Fibroblast of villous mesenchyme (primary cell): ENCODE results near the gene CYP21A2. TPM values are rescaled to one million over a fixed set of nuclear protein-coding genes. Genes with fewer than 3 reads are reported as not detected.

ENCODE experiments used
- DNase-seq: peaks from one replicate; pipeline ENCODE4 v3.0.0-alpha.2; 2010; ENCODE audit warnings: low read depth
- H3K4me3 ChIP-seq: 2 replicates; pipeline ENCODE4 v1.5.1; 2011; ENCODE audit warnings: low read depth, mild to moderate bottlenecking, low read length
- total RNA-seq: library from RNA; depleted of rRNA; stranded (reverse); fragments of >200 nt; gene quantifications from 2 replicates; pipeline ENCODE4 v1.2.3, GENCODE V29; 2012
- TF ChIP-seq, protein P1 (sequence below): IDR thresholded peaks from 2 replicates; pipeline ENCODE4 v1.5.1; 2012; ENCODE audit warnings: low read depth, mild to moderate bottlenecking, low read length; ENCODE audit not compliant: insufficient read depth

The CYP21A2 gene
- total RNA-seq, 1 donor: under 0.01 TPM

DNA sequence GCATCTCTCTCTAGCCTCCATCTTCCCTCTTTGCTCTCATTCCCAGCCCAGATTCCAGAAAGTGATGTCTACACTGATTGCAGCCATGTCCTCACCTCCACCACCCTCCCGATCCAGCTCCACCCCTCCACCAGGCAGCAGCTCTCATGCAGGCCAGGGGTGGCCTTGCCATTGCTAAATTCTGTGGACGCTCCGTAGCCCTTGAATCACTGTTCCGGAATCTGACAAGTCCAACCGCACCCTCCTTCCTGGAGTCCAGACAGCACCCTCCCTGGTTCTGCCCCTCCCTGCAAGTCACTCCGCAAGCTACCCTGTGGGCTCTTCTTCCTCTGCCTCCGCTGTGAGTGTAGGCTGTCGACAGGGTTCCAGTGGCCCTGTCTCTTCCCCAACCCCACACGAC lies 44.7 kb downstream of the CYP21A2 start:
- H3K4me3 ChIP-seq: no peak overlapping the region
- TF ChIP-seq, protein P1, sequence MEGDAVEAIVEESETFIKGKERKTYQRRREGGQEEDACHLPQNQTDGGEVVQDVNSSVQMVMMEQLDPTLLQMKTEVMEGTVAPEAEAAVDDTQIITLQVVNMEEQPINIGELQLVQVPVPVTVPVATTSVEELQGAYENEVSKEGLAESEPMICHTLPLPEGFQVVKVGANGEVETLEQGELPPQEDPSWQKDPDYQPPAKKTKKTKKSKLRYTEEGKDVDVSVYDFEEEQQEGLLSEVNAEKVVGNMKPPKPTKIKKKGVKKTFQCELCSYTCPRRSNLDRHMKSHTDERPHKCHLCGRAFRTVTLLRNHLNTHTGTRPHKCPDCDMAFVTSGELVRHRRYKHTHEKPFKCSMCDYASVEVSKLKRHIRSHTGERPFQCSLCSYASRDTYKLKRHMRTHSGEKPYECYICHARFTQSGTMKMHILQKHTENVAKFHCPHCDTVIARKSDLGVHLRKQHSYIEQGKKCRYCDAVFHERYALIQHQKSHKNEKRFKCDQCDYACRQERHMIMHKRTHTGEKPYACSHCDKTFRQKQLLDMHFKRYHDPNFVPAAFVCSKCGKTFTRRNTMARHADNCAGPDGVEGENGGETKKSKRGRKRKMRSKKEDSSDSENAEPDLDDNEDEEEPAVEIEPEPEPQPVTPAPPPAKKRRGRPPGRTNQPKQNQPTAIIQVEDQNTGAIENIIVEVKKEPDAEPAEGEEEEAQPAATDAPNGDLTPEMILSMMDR: no peak
- peak; percentile 86 for DNase-seq

DNA sequence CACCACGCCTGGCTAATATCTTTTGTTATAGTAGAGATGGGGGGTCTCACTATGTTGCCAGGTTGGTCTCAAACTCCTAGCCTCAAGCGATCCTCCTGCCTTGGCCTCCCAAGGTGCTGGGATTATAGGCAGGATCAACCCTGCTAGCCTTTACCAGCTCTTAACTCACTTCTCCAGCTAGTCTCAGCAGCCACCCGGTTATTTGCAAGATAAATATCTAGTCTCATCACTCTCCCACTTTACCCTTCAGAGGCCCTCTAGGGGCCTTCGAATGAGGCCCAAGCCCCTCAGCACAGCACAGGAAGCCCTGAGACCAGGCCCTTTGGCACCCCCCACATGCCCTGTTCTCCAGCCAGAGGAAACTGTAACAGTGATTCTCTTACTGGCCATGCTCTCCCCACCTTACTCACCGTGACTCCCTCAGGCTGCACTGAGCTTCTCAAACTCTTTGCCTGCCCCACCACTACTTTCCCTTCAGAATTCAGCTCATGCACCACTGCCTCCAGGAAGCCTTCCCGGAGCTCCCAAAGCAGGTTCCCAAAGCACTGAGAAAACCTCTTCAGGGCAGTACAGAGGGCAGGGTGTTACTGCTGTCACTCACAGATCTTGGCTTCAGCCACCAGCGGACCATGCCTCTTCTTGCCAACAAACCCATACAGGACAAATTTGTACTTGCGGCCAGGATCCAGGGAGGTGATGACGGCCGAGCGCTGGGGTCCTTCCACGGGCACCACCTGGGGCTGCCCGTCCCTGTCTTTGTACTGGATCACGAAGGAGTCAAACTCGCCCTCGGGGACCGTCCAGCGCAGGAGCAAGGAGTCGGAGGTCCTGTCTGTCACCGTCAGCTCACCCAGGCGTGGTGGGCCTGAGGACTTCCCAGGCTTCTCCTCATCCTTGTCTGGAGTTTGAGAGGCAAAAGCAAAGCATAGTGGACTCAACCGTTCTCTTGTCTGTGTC lies 45.9 kb downstream of the CYP21A2 start:
- no peak for DNase-seq
- no peak overlapping the region for H3K4me3 ChIP-seq
- TF ChIP-seq, protein P1: no peak

DNA sequence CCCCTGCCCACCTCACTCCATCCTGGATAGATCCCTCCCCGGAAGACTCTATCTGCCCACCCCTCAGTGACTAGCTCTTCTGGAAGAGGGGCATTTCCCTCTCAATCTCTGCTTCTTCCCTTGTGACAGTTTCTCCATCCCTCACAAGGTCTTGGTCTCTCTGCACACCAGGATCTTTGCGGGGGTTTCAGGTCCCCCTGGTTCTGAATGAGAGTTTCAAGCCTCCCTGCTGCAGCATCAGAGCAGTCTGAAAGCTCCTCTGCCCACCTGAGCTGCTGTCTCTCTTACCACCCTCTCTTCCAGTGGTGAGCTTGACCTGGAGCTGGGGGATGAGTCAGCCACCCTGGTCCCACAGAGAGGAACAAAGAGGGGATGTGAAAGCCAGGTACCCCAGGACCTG lies 46.6 kb downstream of the CYP21A2 start:
- H3K4me3 ChIP-seq: no peak overlapping the region
- no peak for DNase-seq
- TF ChIP-seq, protein P1: no peak

DNA sequence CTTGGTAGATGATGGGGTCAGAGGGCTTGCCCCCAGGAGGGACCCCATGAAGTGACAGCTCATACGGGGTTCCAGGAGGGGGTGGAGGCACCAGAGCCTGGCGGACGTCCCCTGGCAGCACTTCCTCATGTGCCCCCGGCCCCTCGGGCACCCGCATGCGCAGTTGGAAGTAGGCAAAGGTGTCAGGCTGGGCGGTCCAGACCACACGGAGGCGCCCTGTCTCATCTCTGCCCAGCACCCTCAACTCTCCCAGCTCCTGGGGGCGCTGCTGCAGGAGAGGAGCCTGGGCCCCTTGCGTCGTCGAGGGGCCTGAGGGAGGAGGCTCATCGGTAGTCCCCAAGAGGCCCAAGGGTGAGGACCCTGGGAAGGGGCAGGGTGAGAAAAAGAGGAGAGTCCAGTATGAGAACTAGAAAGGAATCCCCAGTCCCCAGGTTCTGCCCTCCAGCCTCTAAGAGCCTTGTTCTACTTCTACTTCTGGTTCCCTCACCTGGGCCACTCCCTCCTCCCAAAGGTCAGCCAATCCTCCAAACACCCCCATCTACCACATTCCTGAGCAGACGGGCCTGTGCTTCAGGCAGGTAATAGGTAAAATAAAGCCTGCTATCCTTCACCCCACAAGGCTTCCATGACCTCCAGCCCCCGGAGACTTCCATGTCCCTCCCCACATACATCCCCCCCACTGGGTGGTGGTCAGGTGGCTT lies 47.7 kb downstream of the CYP21A2 start:
- TF ChIP-seq, protein P1: no peak
- no peak for DNase-seq
- no peak overlapping the region for H3K4me3 ChIP-seq

DNA sequence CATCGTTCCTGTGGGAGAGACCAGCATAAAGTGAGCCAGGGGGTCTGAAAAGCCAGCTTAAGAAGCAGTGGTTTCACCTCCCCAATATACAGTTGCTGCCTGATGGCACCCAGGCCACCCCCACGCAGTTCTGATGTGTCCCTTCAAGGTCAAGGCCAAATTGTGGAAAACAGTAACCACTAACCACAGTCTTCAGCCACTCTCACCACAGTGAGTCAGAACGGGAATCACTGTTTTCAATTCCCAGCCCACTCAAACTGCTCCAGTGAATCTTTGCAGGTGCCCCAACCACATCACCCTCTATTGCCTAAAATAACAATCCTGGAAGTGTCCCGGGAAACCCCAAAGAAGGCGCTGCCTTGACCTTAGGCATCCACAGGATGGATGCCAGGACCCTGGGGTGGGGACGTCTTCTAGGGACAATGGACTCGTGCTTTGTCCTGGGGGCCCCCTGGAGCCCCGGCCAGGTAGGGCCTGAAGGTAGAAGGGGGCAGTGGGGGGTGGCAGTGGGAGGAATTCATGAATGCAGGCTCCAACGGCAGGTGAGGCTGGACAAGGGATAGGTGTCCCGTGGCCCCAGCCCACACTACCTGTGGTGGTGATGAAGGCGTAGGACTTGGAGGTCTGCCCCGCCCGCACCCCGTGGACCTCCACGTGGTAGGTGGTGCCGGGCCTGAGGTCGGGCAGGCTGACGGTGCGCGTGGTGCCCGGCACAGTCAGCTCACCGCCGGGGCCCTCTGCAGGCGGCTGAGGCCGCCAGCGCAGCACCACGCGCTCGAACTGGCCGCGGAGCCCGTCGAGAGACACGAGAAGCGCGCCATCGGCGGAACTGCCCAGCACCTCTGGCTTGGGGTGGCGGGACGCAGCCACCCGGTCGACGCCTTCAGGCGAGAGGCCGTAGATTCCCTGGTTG lies 48.7 kb downstream of the CYP21A2 start:
- no peak overlapping the region for H3K4me3 ChIP-seq

More for the DNA sequence above, 48.7 kb downstream of the CYP21A2 start:
- TF ChIP-seq, protein P1: no peak
- peak; percentile 78 for DNase-seq
